GM10248 (cell line): ENCODE measurements around the gene ZFR2.
"Not testable (repeated sequence)": the region's sequence is repeated elsewhere in the genome, so short reads cannot be mapped to it uniquely, and the experiment has no call there.

ENCODE experiments used
- CTCF ChIA-PET: fragments of 300-600 bp; sonication (Branson Sonifier 250); formaldehyde crosslinking; extraction: SDS; loops from one replicate; lab custom pipeline; 2021; ENCODE audit warnings: antibody characterized with exemption; lab: Yijun Ruan, JAX
- POLR2A ChIA-PET: fragments of 350-650 bp; sonication (Branson Sonifier 250); formaldehyde crosslinking; extraction: SDS; loops from one replicate; lab custom pipeline; 2020; ENCODE audit warnings: antibody characterized with exemption; lab: Yijun Ruan, JAX
- DNase-seq: peaks from one replicate; pipeline ENCODE4 v3.0.0; 2012; ENCODE audit errors: extremely low spot score
- CTCF ChIP-seq: IDR thresholded peaks from 2 replicates; pipeline ENCODE4 v1.5.1; 2012; ENCODE audit warnings: mild to moderate bottlenecking, low read depth; ENCODE audit errors: extremely low read depth, missing control alignments, control extremely low read depth

The ZFR2 gene

GRCh38 chr19:3893509-3894179 lies 24.8 kb upstream of the ZFR2 start:
- CTCF ChIA-PET, result no interaction called here
- no peak for TF ChIP-seq CTCF
- POLR2A ChIA-PET, result no interaction called here

GRCh38 chr19:3890591-3890990 lies 21.8 kb upstream of the ZFR2 start:
- no peak for DNase-seq
- no peak for TF ChIP-seq CTCF
- POLR2A ChIA-PET, result interaction anchor here (0.6 kb wide), 1 partner anchor 263 kb away, joined by 3 read pairs; no protein-coding TSS in a partner anchor
- CTCF ChIA-PET, result no interaction called here

More at GRCh38 chr19:3893509-3894179, 24.8 kb upstream of the ZFR2 start:
- no peak for DNase-seq

GRCh38 chr19:3882041-3882384 lies 13.2 kb upstream of the ZFR2 start:
- no peak for TF ChIP-seq CTCF
- CTCF ChIA-PET, result interaction anchor here (1.3 kb wide), 1 partner anchor 33 kb away, joined by 3 read pairs; no protein-coding TSS in a partner anchor
- DNase-seq, result no peak
- POLR2A ChIA-PET, result no interaction called here

- no peak for DNase-seq
- no peak for TF ChIP-seq CTCF
- CTCF ChIA-PET, result interaction anchor here (1.3 kb wide), 1 partner anchor 32 kb away, joined by 3 read pairs; no protein-coding TSS in a partner anchor
- POLR2A ChIA-PET, result no interaction called here
Observed at GRCh38 chr19:3881272-3882040, 12.6 kb upstream of the ZFR2 start.

GRCh38 chr19:3880471-3881271 lies 11.8 kb upstream of the ZFR2 start, which contains the start of gene ATCAY:
ATCAY (plus strand) TSS chr19:3880685; CDS start chr19:3885768, 5,083 bp downstream.
- ChIA-PET CTCF (no interaction called here), POLR2A (no interaction called here)
- DNase-seq, result no peak
- TF ChIP-seq CTCF, result no peak

GRCh38 chr19:3879656-3880055 lies 10.8 kb upstream of the ZFR2 start:
- POLR2A ChIA-PET, result no interaction called here
- no peak for DNase-seq
- CTCF ChIA-PET, result no interaction called here
- no peak for TF ChIP-seq CTCF

GRCh38 chr19:3874695-3875094 lies 5.9 kb upstream of the ZFR2 start:
- DNase-seq, CTCF ChIA-PET, POLR2A ChIA-PET: not testable (repeated sequence)
